ENCODE measurements around the gene LAMA2. TPM values are rescaled to one million over a fixed set of nuclear protein-coding genes. Genes with fewer than 3 reads are reported as not detected.

LAMA2 gene
- total and polyA plus RNA-seq, 2 of the 13 experiments (the other 11 are each of a cell fraction or from before 2014, with no cell fraction given), result 0.11 to 0.28 TPM

GRCh38 chr6:128899341-128900050 lies 16.6 kb downstream of the LAMA2 start (continued):
- TF ChIP-seq, protein P1, sequence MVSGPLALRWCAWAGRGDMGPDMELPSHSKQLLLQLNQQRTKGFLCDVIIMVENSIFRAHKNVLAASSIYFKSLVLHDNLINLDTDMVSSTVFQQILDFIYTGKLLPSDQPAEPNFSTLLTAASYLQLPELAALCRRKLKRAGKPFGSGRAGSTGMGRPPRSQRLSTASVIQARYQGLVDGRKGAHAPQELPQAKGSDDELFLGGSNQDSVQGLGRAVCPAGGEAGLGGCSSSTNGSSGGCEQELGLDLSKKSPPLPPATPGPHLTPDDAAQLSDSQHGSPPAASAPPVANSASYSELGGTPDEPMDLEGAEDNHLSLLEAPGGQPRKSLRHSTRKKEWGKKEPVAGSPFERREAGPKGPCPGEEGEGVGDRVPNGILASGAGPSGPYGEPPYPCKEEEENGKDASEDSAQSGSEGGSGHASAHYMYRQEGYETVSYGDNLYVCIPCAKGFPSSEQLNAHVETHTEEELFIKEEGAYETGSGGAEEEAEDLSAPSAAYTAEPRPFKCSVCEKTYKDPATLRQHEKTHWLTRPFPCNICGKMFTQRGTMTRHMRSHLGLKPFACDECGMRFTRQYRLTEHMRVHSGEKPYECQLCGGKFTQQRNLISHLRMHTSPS (CRISPR knock-in tag; IDR thresholded peaks at IDR 0.05; ENCODE audit: low read depth), result no peak
- TF ChIP-seq, protein P2, sequence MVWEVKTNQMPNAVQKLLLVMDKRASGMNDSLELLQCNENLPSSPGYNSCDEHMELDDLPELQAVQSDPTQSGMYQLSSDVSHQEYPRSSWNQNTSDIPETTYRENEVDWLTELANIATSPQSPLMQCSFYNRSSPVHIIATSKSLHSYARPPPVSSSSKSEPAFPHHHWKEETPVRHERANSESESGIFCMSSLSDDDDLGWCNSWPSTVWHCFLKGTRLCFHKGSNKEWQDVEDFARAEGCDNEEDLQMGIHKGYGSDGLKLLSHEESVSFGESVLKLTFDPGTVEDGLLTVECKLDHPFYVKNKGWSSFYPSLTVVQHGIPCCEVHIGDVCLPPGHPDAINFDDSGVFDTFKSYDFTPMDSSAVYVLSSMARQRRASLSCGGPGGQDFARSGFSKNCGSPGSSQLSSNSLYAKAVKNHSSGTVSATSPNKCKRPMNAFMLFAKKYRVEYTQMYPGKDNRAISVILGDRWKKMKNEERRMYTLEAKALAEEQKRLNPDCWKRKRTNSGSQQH (CRISPR knock-in tag; IDR thresholded peaks at IDR 0.05; ENCODE audit: low read depth), result no peak
- TF ChIP-seq MTA1 (CRISPR knock-in tag; IDR thresholded peaks at IDR 0.05; ENCODE audit: borderline replicate concordance), result no peak
- TF ChIP-seq RBFOX2 (IDR thresholded peaks at IDR 0.05; ENCODE audit: low read depth, low read length), result no peak
- TF ChIP-seq ZFP82 (CRISPR knock-in tag; IDR thresholded peaks at IDR 0.05; ENCODE audit: borderline replicate concordance), result no peak
- TF ChIP-seq, protein P3, sequence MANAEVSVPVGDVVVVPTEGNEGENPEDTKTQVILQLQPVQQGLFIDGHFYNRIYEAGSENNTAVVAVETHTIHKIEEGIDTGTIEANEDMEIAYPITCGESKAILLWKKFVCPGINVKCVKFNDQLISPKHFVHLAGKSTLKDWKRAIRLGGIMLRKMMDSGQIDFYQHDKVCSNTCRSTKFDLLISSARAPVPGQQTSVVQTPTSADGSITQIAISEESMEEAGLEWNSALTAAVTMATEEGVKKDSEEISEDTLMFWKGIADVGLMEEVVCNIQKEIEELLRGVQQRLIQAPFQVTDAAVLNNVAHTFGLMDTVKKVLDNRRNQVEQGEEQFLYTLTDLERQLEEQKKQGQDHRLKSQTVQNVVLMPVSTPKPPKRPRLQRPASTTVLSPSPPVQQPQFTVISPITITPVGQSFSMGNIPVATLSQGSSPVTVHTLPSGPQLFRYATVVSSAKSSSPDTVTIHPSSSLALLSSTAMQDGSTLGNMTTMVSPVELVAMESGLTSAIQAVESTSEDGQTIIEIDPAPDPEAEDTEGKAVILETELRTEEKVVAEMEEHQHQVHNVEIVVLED (CRISPR knock-in tag; IDR thresholded peaks at IDR 0.05; ENCODE audit: borderline replicate concordance), result no peak
- TF ChIP-seq SRSF9 (IDR thresholded peaks at IDR 0.05; ENCODE audit: borderline replicate concordance, insufficient read depth, low read depth, low read length, poor library complexity, severe bottlenecking), result no peak
- TF ChIP-seq ZNF615 (CRISPR knock-in tag; IDR thresholded peaks at IDR 0.05; ENCODE audit: borderline replicate concordance), result no peak
- TF ChIP-seq ZNF3 (CRISPR knock-in tag; IDR thresholded peaks at IDR 0.05), result no peak

All from HepG2 (cell line).